Stimulated activated CD8-positive, alpha-beta memory T cell treated with anti-CD3 and anti-CD28 coated beads, Interleukin-12 subunit alpha, Interleukin-12 subunit beta, amount 100 ng/mL, for 4 hours (primary cell): ENCODE measurements around the gene RNF4.

Experiments
- DNase-seq: peaks from one replicate; pipeline ENCODE4 v3.0.0-alpha.2; 2020; ENCODE audit warnings: low read depth

The RNF4 gene

DNA sequence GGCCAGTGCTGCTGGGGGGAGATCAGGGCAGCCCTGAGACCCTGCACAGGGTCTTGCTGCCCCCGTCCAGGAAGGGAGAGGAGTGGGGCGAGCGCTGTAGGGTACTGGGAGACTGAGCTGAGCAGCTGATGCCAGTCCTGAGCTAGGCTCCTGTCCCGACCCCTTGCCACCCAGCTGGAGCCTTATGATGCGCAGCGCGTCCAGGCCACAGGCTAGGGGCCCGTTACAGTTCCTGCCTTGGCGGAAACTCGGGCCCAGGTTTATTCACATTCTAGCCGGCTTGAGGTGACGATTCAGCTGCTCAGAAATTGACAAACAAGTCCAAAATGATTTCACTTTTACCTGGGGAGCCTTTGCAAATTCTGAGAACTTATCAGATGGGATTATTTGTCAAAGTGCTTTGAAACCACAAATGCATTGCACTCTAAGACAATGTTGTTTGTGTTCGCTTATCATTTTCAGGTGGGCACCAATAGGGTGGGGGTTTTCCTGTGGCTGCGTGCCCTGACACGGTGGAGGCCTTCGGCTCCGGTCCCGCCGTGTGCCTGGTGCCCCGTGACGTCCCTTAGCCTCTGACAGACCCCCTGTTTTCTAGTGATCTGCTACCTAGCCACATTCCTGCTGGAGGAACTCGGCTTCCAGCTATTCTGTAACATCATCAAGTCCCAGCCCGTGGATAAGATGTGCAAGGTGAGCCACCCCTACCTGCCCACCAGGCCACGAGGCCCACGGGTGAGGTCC lies 31.3 kb upstream of the RNF4 start:
- no peak for DNase-seq

DNA sequence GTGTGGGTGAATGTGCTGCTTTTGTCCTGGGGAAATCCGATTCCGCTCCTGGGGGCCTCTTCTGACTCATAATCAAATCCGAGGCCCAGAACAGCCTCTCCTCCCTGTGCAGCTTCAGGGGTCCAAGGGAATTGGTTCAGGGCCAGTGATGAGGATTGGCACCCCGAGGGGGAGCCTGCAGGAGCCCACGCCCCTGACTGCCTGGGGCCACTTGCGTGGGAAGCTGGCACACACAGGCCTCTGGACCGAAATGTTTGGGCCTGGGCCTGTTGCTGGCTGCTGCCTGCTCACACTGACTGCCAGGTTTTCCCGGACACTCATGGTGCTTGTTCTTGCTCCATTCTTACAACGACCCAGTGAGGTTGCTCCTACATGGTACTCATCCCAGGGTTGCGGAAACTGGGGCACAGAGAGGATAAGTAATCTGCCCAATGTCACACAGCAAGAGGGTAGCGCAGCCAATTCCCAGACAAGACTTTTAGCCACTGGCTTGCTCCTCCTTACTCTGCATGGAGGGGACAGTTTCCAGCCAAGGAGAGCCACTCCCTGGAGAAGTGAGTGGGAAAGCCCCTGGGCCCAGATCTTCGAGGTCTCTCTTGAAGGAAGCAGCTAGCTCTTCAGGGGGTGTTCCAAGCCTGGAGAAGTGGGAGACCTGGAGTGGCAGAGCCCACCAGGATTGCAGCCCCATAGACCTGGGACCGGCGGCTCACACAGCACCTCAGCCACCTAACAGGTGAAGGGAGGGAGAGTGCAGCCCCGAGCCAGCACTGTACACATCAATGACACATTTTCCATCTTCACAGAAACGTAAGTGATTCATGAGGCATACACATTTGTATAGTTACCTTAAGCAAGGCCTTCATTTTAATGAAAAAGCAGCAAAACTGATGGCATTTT lies 29.8 kb upstream of the RNF4 start:
- DNase-seq: no peak

DNA sequence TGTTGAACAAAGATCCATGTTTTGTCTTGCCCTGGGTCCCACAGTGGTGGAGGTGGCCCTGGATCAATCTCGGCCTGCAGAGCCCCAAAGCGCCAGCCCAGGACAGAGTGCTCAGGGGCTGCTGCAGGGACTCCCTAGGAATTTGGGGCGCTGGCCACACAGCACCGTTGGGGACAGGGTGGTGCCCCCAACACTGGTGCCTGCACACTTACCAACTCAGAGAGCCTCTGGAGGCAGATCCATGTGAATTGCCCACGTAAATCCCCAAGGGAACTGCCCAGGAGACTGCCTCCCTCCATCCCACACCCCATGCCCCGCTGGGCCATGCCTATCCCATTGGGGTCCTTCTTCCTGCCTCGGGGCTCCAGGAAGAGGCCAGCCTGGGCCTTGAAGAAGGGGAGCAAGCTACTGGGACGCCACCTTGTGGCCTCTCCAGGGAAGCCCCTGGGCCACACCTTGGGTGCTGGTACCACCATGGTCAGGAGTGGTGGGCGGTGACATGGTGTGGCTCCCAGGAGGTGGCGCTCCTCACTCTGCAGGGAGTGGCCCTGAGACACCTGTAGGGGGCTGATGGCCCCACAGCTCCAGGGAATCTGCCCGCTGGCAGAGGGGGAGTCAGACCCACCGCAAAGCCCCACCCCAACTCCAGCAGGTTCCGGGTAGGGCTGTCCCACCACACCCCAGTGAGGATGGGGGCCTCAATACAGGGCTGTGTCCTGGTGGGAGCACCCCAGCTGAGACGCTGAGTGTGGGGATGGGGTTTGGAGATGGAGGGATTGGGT lies 27.3 kb upstream of the RNF4 start:
- DNase-seq: peak; percentile 39

DNA sequence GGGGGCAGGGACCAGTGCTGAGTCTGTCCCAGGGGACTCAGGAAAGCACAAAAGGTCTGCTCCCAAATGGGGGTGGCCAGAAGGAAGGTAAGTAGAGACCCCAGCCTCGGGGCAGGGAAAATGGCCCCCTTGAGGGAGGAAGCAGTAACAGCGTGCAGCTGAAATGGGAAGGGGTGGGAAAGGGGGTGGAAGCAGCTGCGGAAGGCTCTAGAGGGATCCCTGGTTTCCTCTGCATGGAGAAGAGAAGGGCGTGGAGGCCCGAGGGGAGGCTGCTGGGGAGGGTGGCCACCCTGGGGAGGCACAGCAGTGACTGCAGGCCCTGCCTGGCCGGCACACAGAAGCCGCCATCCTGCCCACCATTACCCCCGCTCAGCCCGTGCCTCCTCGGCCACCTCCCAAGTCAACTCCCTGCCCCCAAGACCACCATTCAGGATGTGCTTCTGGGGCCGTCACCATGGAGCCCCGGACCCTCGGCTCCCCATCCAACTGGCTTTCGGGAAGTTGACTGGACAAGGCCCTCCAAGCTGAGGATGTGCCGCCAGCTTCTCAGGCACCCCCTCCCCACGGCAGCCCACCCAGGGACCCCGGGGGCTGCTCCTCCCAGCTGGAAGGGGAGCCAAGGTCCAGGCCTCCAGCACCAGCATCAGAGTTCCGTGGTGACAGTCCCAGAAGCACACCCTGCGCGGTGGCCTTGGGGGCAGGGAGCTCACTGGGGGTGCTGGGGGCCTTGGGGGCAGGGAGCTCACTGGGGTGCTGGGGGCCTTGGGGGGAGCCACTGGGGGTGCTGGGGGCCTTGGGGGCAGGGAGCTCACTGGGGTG lies 26.5 kb upstream of the RNF4 start:
- no peak for DNase-seq

DNA sequence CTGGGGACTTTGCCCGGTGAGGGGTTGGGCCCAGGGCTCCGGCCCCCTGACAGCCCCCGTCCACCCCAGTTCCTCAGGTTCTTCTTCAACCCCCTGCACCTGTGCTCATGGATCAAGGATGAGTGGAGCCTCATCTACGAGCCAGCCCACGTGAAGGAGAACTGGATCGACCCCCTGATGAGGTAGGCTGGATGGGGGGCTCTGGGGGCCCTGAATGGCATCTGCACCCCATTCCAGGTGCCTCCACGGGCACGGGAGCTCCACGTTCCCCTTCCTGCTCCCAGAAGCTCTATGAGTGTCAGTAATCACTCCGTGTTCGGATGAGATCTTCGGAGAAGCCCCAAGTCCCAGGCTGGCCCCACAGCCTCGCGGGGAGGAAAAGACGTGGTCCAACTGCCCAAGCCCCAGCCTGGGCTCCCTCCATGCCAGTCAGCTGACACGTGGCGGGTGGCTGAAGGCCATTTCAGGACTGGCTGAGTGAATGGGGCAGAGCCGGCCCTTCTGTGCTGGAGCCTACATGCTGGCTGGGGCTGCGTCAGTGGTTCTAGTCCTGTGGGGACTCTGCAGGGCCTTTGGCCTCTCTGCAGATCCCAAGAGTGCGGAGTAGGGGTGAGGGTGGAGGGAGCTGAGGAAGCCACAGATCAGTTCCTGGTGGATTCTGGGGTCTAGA lies 25.7 kb upstream of the RNF4 start:
- no peak for DNase-seq

DNA sequence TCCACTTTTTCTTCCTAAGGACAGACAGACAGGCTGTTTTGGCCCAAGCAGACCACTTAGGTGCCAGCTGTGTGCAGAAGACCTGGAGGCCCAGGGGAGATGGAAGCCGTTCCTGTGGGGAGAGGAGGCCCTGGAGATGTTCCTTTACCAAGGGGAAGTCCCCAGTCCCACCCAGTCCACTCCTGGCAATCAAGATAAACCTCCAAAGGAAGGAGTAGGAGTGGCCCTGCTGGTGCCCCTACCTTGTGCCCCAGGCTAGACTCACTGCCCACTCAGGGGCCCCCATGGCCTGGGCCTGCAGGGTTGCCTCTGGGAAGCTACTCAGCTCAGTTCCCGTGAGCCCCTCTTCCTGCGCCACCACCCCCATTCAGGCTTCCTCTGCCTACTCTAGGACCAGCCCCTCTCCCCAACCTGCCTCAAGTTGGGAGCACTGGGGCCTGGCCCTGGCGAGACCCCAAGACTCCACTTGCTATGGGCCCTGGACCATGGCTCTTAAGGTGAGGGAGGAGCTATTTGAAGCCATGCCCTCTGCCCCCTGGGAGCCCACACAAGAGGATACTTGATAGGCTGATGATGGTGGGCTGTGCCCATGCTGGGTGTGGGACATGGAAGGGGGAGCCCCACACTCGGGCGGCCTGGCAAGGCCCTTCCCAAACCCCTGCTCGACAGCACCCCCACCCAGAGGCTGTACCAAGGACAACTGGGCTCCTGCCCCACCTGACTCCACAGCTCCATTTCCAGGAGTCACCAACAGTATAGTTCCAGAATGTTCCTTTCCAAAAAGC lies 24.8 kb upstream of the RNF4 start:
- DNase-seq: no peak

DNA sequence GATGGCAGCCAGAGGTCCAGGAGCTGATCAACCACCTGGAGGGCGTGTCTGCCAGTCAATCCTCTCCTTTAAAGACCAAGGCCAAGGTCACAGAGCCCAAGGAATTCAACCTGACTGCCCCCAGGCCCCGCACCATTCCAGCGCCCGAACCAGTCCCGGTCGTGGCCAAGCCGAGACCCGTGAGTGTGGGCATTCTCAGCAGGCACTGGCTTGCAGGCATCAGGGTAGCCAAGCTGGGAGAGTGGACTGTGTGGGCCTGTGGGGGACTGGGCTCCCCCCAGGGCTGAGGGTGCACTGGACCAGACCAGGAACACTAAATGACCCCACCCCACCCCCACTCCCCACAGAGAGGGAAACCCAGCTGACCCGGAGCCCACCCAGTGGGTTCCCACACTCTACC lies 23.8 kb upstream of the RNF4 start:
- no peak for DNase-seq

DNA sequence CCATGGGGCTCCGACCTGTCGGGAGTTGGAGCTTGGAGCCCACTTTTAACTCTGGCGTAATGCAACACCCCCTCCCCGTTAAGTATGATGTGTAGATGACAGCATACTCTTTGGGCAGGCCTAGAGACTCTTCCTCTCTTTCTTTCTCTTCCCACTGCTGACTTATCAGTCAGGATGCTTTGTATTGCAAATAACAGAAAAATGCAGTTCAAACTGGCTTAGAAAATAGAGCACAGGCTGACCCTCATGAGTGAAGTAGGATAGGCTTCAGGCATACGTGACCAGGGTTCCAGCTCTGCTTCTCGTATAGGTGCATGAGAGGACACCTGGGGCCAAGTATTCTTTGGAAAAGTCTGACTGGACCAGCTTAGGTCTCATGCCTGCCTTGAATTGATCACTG lies 23.3 kb upstream of the RNF4 start:
- DNase-seq: no peak

DNA sequence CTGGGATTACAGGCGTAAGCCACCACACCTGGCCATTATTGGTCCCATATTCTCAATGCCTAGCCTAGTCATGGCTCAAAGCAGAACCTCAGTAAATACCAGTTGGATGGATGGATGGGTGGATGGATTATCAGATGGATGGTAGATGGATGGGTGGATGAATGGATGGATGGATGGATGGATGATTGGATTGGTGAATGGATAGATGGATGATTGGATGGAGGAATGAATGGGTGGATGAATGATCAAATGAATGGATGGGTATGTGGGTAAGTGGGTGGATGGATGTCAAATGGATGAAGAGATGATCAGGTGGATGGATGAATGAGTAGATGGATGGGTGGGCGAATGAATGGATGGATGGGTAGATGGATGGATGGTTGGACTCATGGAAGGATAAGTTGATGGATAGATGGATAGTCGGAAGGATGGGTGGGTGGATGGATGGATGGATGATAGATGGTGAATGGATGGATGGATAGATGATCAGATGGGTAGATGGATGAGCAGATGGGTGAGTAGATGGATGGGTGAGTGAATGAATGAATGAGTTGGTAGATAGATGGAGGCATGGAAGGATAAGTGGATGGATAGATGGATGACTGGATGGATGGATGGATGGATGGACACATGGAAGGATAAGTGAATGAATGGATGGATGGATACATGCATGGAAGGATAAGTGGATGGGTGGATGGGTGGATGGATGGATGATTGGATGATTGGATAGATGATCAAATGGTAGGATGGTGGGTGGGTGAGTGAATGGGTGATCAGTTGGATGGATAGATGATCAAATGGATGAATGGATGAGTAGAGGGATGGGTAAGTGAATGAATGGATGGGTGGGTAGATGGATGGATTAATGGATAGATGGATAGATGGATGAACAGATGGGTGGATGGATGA lies 22.0 kb upstream of the RNF4 start:
- no peak for DNase-seq

DNA sequence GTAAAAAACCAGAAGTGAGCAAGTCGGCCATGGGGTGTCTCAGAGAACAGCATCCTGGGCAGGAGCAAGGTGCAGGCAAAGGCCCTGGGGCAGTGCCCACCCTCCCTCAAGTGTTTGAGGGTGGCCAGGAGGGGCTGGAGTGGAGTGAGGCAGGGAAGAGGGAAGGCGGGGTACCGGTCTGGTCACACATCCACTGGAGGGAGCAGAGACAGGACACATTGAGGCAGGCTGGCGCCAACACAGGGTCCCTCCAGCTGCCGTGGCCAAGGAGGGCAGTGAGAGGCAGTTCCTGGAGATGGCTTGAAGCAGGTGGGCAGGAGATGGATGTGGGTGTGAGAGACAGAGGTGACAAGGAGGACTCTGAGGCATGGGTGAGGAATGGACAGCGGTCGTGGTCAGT lies 20.3 kb upstream of the RNF4 start:
- no peak for DNase-seq

DNA sequence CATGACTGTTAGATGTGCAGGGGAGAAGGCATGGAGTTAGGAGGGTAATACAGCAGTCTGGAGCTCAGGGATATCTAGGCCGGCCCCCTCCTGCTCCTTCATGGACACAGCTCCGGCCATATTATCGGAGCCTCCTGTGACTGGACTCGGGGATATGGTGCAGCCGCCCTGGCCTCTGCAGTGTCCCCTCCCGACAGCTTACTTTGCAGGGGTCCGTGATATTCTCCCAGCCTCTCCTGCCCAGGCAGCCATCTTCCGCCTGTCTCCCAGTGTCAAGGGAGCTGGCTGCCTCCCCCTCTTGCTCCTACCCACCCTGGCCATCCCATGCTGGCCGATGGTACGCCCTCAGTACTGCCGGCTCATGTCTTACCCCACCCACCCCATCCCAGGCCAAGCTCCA lies 19.9 kb upstream of the RNF4 start:
- DNase-seq: no peak

DNA sequence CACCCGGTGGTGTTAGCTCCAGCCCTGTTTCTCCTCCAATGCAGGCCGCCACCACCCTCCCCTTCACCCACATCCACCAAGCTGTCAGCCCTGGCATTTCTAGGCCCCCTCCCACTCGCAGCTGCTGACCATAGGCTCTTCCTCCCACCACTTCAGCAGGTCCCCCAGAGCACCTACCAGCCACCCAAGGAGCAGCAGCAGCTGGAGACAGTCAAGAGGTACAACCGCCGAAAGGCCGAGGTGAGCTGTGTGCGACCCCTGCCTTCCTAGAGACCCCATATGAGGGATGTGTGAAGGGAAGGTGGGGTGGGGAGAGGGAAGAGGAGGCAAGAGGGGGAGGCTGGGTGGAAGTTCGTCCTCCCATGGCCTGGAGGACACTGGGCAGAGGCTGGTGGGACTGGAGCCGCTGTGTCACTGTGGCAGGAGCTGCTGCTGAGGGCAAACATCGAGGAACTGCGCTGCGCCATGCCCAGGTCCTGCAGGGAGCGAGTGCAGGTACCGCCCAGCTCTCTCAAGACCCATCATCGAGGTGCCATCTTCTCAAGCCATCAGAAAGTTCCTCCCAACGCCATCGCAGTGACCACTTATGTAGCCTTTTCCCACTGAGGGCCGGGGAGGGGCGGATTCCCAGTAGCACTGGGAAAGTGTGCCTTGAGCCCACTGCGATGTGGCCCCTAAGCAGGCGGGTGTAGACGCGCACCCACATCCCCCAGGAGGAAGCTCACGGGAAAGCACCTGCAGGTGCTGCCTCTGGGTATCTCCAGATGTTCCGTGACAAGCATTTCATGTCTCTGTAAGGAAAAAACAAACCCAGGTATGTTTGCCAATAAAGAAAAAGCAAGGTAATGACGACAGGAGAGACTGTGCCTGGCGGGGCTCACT lies 19.2 kb upstream of the RNF4 start:
- no peak for DNase-seq

DNA sequence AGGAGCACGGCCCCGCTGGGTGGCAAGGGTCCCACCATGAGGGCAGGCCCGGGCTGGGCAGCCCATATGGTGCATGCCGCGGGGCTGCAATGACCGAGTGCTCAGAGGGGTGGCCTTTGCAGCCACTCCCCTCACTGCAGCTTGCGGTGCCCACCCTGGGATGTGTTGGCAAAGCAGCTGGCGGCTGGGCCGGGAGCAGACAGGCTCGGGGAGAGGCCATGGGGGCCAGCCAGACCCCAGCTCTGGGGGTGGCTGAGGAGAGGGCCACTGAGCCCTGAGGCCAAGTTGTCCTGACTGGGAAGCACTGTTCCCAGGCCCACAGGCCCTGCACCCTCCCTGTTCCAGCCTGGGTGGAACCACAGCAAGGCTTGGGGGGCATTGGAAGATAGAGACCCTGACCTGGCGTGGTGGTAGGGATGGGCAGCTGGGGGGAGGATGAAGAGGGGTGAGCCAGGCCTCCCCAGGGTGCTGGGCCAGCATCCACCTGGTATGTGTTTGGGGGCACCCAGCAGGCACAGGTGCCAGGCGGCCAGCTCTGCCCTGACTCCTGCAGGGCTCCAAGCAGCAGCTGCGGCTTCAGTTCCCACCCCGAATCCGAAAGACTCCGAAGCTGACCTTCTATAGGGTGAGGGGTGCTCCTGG lies 18.4 kb upstream of the RNF4 start:
- DNase-seq: no peak

DNA sequence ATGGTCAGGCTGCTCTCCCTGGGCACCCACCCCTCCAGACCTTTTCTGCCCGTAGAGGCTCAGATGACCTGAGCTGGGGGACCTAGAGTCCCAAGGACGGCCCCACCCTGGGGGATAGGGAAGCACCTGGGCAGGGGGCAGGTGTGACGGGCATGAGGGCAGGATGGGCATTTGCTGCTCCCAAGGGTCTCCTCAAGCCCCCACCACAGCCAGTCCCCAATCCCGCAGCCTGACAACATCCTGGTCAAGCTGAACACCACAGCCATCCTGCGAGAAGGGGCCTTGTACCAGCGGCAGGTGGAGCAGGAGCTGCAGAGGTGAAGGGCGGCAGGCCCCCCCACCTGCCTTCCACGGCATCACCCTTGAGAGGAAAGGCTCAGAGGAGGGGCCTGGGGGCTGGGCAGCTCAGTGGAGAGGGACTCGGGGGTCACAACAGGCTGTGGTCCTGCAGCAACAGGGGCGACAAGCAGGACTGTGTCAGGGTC lies 17.8 kb upstream of the RNF4 start:
- no peak for DNase-seq

DNA sequence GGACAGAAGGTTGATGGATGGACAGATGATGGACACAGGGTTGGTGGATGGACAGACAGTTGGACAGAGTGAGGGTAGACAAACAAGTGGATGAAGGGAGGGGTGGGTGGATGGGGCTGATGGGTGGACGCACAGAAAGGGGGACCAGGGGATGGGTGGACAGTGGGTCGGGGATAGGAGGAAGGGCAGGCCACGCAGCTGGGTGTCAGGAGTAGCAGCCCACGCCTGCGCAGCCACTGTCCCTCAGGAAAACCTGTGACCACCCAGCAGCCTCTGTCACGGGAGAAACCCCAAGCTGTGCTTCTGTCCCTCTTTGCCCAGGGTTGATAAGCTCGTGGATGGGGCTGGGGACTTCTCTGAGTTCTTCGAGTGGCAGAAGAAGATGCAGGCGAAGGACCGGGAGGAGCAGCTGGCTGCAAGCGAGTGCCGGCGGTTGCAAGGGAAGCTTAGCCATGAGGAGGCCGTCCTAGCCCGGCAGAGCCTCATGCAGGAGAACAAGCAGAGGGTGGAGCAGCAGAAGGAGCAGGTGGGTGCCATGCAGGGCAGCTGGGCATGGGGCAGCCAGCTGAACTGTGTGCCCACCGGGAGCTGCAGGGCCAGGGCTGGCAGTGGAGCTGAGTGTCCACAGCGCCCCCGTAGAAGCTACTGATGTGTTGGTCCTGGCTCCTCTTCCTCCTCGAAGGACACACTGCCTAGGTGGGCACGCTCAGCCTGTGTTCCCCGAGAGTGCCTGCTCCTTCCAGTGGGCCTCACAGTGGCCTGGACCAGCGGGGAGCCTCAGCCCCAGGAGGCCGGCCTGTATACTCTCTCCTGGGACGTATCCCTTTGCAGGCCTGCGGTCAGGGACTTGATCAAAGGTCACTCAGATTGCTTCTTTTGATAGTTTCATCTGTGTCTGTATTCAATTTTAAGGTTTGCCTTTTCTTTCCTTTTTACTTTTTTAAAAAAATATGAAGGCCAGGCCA lies 16.8 kb upstream of the RNF4 start:
- no peak for DNase-seq

DNA sequence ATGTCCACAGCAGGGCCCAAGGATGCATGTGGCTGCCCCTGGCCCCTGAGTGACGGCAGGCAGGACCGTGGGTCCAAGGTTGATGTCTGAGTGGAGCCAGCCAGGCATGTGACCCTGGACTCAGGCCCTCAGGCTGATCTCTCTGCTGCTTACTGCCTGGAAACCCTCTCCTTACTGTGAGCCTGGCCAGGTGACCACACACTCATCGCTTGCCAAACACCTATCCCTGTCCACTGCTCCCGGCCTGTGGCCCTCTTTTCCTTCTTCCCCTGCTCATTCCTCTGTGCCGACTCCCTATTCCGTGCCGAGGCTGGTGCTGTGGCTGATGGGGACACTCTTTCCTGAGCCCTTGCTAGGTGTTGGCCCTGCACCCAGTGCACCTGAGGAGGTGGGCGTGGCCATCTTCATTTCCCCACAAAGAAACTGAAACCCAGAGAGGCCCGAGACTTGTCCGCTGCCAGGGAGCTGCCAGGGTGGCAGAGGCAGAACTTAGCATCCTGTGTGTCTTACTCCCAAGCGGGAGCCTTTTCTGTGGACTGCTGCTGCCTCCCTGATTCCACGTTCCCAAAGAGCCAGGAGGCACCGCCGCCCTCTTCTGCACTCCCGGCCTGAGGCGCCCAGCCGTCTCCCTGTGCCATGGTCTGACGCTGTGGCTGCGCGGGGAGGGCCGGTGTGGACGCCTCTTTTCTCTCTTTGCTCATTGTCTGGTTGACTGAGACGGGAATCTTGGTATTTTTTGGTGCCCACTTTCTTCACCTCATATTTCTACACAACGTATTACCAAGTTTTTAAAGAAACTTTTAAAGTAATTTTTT lies 11.2 kb upstream of the RNF4 start:
- no peak for DNase-seq
